Stimulated activated CD8-positive, alpha-beta memory T cell treated with anti-CD3 and anti-CD28 coated beads, Interleukin-2, amount 100 ng/mL, for 48 hours (primary cell): ENCODE results near the gene FETUB.
"Not testable (repeated sequence)": the region's sequence is repeated elsewhere in the genome, so short reads cannot be mapped to it uniquely, and the experiment has no call there.

ENCODE experiments used
- DNase-seq, 2 donors: peaks; one replicate each; pipeline ENCODE4 v3.0.0-alpha.2; 2020; ENCODE audit warnings: low read depth in 2 of 2

FETUB gene

DNA sequence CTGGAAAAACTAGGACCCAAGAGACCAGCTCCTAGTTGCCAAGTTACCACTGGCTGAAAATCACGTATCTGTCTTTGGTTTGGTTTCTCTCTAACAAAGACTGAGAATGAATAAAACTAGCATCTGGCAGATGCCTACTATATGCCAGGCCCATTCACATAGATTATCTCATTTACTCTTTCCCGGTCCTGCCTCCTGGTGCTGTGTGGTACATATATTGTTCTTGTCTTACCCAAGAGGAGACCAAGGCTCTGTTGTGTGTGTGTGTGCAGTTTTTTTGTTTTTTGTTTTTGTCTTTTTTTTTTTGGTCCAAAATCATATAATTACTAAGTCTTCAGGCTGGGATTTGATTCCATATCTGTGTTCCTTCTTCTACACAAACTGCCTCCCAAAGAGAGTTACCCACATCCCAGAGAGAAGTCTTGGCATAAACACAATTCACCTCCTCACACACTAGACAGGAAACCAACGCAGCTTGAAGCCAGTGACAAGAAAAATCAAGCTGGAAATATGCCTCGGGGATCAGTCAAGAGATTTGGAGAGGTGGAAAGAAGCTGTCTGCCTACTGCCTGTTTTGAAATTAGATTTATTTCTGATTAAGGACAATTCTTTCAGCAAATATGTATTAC is 26.4 kb upstream of the FETUB start:
- DNase-seq = no peak

DNA sequence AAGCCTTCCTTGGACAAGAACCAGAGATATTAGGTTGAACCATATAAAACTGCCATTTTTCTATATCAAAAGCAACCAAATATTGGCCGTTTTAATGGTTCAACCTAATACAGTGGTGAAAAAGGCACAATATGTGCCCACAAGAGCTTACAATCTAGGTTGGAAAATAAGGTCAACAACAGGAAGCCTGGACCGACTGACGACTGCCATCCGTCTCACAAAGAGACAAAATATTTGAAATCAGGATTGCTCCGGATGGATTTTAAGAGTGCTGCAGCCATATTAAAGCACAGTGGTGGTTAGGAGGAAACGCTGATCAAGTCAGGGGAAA is 26.0 kb upstream of the FETUB start:
- no peak for DNase-seq

DNA sequence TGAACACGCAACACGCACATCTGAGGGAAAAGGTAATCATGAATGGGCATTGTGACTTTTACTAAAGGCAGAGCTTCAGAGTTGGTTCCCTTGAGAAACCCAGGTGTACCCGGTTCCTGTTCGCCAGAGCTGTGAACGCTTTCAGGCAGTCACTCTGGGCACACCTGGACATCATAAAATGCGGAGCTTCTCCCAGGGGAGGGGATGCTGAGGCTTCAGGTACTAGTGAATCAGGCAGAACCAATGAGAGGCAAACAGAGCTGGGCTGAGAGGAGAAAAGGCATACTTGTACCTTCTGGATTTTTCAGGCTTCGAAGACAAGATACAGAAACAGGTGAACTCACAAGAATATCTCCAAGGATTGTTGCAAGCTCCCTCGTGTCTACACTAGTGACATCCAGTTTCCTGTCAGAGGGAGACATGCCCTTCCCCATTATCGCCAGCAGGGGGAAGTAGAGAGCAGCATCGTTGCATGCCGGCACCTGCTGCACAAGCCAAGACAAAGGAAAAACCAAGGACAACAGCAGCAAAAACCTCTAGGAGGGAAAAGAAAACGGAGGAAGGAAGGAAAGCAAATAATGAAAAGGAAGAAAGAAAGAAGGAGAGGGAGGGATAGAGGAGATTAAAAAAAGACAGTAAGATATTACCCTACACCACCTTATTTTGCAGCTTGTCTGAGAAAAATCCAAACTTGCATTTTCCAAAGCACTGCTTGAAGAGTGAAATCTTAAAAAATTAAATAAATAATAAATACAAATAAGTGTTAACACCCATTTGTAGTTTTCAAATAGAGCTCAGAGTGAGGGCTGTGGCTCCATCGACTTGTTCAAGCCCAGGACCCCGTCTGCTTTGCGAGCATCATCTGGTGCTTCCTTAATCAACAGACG is 25.4 kb upstream of the FETUB start:
- peak; percentile 40 to 63 for DNase-seq

DNA sequence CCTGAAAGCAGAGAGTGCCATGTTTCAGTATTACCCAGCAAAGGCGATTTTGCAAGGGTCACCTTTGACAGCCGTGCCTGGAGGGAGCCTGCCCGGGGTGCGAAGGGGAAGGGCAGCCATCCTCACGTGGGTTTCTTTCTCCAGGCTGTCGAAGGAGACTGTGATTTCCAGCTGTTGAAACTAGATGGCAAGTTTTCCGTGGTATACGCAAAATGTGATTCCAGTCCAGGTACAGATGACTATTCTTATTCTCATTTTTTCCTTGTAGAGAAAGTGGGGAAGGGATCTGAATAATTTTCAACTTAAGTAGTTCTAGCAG is 23.9 kb upstream of the FETUB start:
- no peak for DNase-seq

DNA sequence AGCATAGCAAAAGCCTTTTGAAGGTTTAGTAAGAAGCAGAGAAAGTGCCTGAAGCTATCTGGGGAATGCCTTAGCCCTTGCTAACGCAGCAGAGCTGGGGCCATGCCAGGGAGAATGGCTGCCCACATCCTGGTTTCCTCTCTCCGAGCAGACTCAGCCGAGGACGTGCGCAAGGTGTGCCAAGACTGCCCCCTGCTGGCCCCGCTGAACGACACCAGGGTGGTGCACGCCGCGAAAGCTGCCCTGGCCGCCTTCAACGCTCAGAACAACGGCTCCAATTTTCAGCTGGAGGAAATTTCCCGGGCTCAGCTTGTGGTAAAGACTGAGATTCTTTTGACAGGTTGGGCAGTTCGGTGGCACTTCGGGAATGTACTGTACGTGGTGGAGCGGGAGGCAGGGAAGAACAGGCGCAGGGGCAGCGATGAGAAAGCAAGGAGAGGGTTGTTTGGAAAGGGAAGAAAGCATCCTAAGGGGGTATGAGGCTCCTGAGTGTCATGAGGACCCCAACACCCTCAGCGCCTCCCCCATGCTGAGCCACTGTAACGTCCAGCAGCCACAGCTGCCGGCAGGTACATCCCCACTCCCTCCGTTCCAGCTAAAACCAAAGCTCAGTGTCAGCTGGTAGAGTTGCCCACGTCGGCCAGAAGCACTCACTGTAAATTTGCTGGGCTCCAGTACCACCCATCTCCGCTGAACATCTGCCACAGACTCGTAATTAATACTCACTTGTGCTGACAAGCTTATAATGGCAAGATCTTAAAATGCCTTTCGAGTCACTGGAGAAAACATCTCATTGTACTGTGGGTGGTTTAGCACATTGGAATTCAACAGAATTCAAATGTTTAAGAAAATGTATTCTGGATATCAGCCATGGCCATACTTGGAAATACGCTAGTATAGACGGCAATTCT is 22.9 kb upstream of the FETUB start:
- DNase-seq = peak; percentile 71 to 82

DNA sequence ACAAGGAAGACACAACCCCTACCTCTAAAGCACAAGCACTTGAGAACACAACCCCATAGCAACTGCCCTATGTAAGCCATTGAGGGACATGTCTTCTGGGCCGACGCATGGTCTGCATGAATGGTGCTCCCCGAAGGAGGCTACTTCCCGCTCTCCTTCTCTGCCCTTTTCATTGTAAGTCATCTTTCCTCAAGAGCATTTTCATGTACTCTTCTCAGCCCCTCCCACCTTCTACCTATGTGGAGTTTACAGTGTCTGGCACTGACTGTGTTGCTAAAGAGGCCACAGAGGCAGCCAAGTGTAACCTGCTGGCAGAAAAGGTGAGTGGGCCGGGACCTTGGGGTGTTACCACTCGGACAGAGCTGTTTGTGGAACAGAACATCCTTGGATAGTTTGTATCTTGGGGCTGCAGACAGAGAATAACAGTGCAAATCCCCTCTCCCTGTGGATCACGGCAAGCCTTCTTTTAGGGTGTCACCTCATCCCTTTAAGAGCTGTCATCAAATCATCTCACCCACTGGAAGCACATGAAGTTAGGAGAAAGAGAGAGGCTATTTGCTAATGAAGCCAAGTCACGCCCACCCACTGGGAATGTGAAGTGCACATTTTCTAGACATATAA is 21.8 kb upstream of the FETUB start:
- no peak for DNase-seq

DNA sequence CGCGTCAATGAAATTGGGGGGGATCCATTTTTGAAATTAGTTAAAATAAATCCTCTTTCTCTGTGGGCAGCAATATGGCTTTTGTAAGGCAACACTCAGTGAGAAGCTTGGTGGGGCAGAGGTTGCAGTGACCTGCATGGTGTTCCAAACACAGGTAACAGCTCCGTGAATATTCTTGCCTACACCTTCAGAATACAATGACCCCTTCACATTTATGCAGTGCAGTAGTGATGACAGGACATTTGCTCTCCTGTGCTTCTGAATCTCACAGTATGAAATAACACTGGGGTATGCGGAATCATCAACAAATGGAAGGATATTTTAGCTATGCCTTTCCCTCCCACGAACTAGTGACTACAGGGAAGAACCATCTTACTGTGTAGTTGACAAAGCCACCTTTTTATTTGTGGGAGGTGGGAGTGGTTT is 20.4 kb upstream of the FETUB start:
- DNase-seq = no peak

DNA sequence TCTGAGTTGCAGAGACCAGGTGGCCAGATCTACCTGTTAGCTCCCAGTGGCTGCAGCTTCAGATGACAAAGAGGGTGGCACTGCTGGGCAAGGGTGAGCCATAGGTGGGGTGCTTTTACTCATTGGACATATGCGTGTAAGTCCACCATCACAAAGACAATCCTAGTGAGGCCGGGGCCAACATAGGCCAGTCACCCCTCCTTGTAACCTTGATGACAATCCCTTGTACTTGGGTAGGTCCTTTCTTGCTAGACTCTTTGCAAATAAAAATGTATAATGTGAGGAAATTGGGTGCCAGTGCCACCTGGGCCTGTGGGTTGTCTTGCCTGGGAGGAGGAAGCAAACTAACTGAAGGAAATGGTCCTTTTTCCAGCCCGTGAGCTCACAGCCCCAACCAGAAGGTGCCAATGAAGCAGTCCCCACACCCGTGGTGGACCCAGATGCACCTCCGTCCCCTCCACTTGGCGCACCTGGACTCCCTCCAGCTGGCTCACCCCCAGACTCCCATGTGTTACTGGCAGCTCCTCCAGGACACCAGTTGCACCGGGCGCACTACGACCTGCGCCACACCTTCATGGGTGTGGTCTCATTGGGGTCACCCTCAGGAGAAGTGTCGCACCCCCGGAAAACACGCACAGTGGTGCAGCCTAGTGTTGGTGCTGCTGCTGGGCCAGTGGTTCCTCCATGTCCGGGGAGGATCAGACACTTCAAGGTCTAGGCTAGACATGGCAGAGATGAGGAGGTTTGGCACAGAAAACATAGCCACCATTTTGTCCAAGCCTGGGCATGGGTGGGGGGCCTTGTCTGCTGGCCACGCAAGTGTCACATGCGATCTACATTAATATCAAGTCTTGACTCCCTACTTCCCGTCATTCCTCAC is 19.7 kb upstream of the FETUB start:
- DNase-seq = no peak

DNA sequence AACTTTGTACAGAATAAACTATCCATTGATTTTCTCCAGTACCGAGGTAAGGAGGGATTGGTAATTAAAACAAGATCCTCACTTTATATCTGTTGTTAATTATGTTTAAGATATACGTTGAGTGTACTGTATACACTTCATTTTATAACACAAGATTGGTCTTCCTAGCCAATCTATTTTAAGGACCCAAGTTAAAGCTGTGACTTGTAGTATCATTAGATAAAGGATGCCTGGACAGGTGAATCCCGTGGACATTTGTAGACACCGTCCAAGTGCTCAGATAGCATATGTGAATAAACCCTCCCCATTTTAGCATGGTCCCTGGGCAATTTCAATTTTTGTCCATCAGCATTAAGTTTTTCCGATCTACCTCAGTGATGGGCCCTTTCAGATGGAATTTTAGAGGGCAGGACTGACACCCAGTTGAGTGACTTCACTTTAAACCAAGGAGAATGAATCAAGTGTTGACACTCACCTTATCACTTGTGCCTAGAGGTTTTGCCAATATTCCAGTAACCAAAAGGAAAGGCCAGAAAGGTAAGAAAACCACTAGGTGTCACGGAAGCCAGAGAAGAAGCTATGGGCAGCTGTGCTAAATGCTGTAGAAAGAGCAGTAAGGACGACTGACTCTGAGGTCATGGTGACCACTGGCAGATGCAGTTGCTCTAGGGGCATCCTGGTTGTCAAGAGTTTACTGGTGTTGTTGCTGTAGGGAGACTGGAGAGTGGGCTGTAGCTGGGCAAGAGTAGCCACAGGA is 18.1 kb upstream of the FETUB start:
- no peak for DNase-seq

DNA sequence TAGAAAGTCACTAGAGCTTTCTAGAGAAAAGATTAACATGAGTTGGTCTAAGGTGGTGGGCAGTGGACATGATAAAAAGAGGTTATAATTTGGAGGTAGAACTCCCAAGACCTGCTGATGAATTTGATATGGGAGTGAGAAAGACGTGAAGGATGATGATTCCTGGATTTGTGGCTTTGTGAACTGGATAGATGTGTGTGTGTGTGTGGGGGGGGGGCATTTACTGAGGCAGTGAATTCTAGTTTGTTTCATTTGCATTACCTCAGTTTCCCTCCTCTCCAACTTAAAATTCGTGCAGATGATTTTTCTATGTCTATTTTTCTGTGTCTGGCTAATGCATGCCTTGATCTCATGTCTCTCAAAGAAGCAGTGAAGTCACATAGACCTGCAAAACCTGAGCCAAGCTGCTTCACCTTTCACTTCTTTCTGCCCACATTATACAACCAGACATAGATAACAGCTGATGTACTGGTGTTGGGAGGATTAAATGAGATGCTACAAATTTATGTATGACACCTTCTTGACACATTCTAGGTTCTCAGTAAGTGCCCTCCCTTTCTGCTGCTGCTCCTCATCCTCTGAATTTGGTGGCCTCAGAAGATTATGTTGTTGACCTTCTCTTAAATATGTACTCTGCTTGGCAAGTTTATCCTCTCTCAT is 17.4 kb upstream of the FETUB start:
- DNase-seq = no peak

DNA sequence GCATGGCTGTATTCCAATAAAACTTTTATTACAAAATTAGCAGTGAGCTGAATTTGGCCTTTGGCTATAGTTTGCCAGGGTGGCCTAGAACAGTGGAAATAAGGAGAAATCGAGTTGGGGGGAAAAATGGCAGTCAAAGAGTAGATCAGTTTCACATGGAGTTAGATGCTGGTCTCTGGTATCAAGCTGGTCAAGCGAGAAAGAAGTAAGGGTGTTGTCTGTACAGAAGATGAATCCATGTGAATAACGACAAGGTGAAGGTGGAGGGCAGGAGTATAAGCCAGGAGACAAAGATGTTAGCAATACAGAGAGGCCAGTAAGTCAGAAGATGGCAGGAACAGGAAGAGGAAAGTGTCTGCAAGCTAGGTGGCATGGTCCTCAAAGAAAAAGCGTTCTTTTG is 15.6 kb upstream of the FETUB start:
- no peak for DNase-seq

DNA sequence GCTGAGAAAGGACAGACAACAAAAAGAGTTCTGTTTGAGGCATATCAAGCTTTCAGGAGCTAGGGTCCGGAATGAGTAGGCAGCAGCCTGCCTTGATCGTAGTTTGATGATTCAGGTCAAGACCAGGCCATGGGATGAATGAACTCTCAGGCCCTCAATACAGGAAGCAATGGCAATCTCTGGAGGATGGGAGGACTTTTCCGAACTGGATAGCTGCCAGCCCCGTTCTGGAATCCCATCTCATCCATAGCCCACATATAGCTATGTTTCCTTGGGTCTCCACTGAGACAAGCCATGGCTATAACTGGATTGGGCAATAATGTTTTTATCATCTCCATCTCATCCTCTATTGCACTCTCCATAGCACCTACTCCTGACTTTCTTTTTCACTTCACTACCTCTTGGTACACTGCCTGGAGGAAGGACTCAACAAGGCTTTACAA is 14.6 kb upstream of the FETUB start:
- DNase-seq = no peak

DNA sequence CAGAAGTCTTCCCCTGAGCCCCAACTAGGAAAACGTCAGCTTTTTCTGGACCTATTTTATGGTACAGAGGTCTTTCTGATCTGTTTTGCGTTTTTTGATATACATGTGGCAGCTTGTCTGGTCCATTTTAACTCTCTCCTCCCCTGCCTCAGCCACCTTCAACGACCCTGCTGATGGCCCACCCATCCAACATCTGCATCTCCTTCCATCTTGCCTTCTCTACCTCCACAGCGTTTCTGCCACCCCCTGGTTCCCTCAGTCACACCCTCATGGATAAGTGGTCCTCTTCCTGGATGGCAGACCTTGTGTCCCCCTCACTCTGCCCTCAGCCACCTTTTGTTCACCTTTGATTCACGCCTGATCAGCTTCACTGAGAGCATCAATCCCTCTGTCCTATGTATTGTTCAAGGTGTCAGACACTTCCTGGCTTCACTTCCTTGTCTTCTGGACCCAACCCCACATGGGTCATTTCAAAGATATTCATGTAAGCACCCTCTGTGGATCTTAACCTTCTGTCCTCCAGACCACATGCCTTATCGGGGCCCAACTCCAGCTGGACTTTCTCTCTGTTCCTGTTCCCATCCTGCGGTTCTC is 13.8 kb upstream of the FETUB start:
- DNase-seq = no peak

DNA sequence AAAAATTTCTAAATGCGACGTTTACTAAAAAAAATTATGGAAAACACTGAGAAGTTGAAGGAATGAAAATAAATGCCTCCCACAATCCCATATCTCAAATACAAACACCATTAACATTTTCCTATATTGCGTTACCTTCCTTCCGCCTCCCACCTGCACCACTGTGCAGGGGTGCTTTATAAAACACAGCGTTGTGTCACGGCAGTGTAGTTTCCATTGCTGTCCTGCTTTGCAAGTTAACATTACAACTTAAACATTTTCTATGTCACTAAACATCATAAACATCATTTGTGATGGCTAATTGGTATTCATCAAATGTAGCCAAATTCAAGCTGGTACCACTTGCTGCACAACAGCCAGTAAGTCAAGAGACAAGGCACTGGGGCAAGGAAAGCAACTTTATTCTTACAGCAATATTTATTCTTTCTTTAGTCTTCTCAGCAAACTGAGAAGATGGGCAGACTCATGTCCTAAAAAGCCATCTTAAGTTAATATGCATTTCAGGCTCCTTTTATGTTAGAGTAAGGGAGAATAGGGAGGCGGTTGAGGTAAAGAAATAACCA is 12.3 kb upstream of the FETUB start:
- DNase-seq = no peak

DNA sequence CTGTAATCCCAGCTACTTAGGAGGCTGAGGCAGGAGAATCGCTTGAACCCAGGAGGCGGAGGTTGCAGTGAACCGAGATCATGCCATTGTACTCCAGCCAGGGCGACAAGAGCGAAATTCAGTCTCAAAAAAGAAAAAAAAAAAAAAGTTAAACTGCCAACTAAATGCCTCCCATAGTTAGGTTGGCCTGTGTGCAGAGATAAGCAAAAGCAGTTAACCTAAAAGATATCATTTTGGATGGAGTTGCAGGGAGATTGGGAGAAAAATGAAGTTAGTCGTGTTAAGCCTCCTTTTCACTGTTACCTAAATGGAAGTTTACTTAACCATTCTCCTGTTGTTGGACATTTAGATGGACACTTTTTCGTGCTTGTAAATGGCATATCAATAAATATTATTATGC is 11.4 kb upstream of the FETUB start:
- DNase-seq = no peak

DNA sequence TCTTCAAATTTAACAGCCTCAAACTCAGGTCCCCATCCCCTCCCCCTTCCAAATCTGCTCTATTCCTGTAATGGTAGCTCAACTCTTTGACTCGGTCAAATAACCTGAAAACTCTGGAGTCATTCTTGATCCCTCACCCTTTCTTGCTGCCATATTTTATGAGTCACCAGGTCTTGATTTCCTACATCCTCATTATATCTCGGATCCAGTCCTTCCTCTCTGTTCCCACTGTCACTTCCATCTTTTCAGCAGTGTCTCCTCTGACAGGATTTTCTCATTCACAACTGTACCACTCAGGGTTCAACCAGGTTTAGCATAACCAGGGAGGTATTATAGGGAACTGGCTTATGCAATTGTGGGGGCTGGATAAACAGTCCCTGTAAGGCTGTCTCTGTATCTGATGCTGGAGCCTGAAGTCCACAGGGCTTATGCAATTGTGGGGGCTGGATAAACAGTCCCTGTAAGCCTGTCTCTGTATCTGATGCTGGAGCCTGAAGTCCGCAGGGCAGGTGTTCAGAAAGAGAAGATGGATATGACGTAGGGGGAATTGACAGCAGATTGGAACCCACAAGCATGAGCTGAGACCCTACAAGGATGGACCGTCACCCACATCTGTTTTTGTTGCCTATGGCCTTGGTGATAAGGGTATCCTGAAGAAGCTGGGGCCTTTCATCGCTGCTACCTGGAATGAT is 9.1 kb upstream of the FETUB start:
- DNase-seq = no peak

DNA sequence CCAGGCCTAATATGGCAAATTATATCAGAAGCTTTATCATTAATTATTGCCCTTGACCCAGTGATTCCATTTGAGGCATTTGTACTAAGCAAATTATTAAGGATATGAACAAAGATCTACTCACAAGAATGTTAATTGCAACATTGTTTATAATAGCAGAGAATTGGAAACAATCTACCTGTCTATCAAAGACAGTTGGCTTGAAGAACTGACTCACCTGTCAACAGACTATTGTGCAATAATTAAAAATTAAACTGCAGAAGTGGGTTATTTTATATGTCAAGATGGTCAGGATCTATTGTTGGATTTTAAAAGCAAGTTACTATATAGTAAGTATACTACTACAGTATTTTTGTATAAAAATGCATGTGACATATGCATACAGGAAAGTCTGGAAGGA is 6.7 kb upstream of the FETUB start:
- no peak for DNase-seq

DNA sequence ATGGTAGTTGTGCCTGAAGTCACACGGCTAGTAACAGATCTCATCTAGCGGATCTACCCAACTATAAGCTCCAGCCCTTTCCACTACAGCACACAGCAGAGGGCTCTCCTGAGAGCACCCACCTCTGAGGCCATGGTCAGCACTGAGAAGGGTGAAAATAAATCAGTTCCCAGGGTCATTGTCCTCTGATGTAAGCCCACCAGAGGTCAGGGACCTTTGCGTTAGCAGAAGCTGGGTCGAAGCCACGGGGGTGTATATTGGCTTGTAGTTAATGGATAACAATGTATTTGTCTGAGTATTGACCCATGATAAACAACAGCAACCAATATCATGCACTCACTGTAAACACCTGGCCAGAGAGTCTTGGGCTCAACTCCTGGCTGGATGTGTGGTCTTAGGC is 6.0 kb upstream of the FETUB start:
- DNase-seq = not testable (repeated sequence)

DNA sequence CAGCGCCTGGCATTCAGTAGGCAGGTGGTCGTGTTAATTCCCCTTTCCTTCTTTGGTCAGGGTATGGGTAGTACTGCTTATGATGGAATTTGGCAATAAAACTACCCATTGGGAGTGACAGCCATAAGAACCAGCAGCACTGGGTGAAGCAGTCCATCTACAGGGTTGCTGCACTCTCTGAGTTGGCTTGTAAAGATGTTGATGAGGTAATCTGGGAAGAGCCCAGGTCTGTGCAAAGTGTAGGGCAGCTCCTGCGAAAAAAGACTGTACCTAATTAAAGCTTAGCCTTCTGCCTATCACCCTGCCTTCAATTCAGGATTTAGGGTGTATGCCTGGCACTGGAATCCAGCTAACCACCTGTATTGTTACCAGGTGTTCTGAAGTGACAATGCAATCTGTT is 4.7 kb upstream of the FETUB start:
- no peak for DNase-seq
